ENCODE measurements around the gene FHDC1.
A peak's percentile ranks its signal among the peaks of the same experiment; 100 is the strongest.

FHDC1 gene

GRCh38 chr4:153005899-153006381, 69.8 kb downstream of the FHDC1 start:
- no peak for DNase-seq (ENCODE audit: low spot score)

GRCh38 chr4:153008578-153009199, 72.6 kb downstream of the FHDC1 start:
- DNase-seq (ENCODE audit: low spot score) = no peak

- DNase-seq (ENCODE audit: low spot score) = no peak
Measured at GRCh38 chr4:153010146-153010545, 74.0 kb downstream of the FHDC1 start.

GRCh38 chr4:153013202-153013977, 77.3 kb downstream of the FHDC1 start:
- DNase-seq (ENCODE audit: low spot score) = no peak

- peak; percentile 13 for DNase-seq (ENCODE audit: low spot score)
Measured at GRCh38 chr4:153014460-153014859, 78.3 kb downstream of the FHDC1 start.

- DNase-seq (ENCODE audit: low spot score) = no peak
Measured at GRCh38 chr4:153016592-153016991, 80.5 kb downstream of the FHDC1 start.

GRCh38 chr4:153018031-153018430, 81.9 kb downstream of the FHDC1 start:
- no peak for DNase-seq (ENCODE audit: low spot score)

GRCh38 chr4:153018684-153019083, 82.6 kb downstream of the FHDC1 start:
- DNase-seq (ENCODE audit: low spot score) = no peak

- no peak for DNase-seq (ENCODE audit: low spot score)
Measured at GRCh38 chr4:153019906-153020305, 83.8 kb downstream of the FHDC1 start.

GRCh38 chr4:153020457-153020856, 84.3 kb downstream of the FHDC1 start:
- no peak for DNase-seq (ENCODE audit: low spot score)

GRCh38 chr4:153021276-153021675, 85.2 kb downstream of the FHDC1 start:
- no peak for DNase-seq (ENCODE audit: low spot score)

- no peak for DNase-seq (ENCODE audit: low spot score)
Measured at GRCh38 chr4:153022241-153022715, 86.2 kb downstream of the FHDC1 start.

- no peak for DNase-seq (ENCODE audit: low spot score)
Measured at GRCh38 chr4:153023139-153023538, 87.0 kb downstream of the FHDC1 start.

- no peak for DNase-seq (ENCODE audit: low spot score)
Measured at GRCh38 chr4:153023692-153024394, 87.7 kb downstream of the FHDC1 start.

- DNase-seq (ENCODE audit: low spot score) = no peak
Measured at GRCh38 chr4:153024466-153024865, 88.3 kb downstream of the FHDC1 start.

GRCh38 chr4:153025406-153025805, 89.3 kb downstream of the FHDC1 start:
- no peak for DNase-seq (ENCODE audit: low spot score)

- no peak for DNase-seq (ENCODE audit: low spot score)
Measured at GRCh38 chr4:153026591-153027346, 90.6 kb downstream of the FHDC1 start.

- no peak for DNase-seq (ENCODE audit: low spot score)
Measured at GRCh38 chr4:153027866-153028265, 91.7 kb downstream of the FHDC1 start.

- no peak for DNase-seq (ENCODE audit: low spot score)
Measured at GRCh38 chr4:153028535-153028934, 92.4 kb downstream of the FHDC1 start.

All from AG08395 (cell line).